HG03135 (cell line): ENCODE data around the gene ACSM2A.
"Not testable (repeated sequence)": the region's sequence is repeated elsewhere in the genome, so short reads cannot be mapped to it uniquely, and the experiment has no call there.

Experiments
- ATAC-seq: cut with Tn5 transposase; IDR thresholded peaks from one replicate; pipeline ENCODE4 v1.9.1; 2021; ENCODE audit warnings: mild to moderate bottlenecking, moderate library complexity; ENCODE audit not compliant: unreplicated experiment

ACSM2A gene

GRCh38 chr16:20536669-20537068 is 85.3 kb downstream of the ACSM2A start:
- ATAC-seq = not testable (repeated sequence)
